GM19238 (cell line): ENCODE results near the gene TNFRSF25.

Experiments
- DNase-seq: peaks from one replicate; pipeline ENCODE4 v3.0.0; 2011; ENCODE audit warnings: low spot score; ENCODE audit not compliant: insufficient read length

TNFRSF25 gene

DNA sequence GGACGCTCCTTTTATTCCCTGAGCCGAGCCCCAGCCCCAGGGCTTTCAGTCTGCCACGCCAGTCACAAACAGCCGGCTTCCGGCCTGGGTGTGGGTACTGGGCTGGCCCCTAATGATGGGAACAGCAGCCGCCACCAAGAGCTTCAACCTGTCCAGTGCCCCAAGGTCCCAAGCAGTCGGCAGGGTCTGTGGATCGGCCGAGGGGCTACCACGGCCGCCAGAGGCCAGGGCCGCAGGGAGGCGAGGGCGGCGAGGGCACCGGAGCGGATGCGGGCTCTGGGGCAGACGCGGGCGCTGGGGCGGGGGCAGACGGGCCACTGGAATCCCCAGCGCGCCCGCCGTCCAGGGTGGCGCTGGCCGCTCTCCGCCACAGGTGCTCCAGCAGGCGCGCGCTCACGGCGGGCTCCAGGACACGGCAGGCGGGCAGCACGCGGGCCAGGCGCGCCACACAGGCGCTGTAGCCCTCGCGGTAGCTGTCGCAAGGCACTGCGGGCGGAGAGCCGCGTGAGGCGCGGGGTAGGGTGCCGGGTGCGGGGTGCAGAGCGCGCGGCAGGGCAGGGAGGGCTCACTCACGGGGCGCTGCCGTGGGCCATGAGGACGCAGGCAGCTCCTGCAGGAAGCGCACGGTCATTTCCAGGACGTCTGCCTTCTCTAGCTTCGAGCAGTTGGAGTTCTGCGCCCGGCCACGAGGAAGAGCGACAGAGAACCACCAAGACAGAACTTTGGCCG is 47.1 kb downstream of the TNFRSF25 start:
- DNase-seq = no peak

DNA sequence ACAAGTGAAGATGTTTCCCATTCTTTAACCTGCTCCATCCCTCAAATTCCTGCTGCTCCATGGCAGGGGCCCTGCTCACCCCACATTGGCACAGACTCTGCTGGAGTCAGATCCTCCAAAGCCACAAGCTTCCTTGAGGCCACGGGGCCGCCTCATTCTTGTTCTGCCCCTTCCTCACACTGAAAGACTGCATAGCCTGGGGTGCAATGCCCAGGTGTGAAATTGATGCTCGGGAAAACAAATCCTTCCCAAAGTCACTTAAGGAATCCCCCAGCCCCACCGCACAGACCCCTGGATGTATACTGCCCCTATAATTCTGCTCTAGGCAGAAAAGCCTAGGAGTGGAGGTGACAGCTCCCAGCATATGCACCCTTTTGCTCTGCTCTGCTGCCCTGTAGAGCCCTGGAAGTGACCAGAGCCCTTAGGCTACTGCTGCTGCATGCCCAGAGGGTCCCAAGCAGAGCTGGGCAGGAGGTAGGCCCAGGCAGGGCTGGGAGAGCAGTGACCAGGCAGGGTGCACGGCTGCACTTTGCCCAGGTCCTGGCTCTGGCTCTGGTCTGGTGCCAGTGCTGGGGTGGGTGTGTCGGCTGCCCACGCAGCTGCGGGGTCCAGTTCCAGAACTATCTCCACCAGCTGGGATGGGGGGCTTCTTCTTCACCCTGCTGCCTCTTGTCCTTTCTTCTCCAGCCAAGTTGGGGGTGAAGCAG is 47.9 kb downstream of the TNFRSF25 start:
- DNase-seq = no peak

DNA sequence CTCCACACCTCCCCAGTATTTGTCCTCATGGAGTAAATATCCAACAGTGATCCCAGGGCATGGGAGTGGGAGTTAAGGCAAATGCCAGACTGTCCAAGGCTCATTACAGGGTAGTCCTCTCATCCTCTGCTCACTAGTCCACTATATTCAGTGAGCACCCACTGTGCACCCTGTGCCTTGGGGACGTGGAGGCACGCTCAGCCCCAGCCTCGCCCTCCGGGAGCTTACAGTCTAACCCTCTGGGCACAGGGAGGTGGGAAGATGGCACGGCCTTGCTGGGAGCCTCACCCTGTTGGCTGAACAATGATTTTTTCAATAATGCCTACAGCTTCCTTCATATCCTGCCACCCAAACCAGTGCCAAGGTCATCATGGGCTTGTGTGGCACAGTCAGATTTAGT is 49.1 kb downstream of the TNFRSF25 start:
- DNase-seq = no peak

DNA sequence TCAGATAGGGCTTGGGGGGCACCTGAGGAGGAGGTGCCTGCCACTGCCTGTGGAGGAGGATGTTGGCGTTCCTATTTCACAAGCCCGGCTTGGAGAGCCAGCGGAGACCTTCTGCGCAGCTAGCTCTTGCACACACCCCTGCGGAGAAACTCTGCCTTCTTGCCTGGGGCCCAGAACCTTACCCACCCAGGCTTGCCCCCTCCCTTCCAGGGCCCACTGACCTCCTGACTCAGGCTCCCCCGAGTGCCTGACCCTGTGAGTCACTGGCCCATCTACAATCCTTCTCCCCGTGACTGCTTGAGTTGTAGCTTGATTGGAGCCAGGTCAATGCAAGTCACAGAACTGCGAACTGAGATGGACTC is 49.7 kb downstream of the TNFRSF25 start:
- DNase-seq = no peak

DNA sequence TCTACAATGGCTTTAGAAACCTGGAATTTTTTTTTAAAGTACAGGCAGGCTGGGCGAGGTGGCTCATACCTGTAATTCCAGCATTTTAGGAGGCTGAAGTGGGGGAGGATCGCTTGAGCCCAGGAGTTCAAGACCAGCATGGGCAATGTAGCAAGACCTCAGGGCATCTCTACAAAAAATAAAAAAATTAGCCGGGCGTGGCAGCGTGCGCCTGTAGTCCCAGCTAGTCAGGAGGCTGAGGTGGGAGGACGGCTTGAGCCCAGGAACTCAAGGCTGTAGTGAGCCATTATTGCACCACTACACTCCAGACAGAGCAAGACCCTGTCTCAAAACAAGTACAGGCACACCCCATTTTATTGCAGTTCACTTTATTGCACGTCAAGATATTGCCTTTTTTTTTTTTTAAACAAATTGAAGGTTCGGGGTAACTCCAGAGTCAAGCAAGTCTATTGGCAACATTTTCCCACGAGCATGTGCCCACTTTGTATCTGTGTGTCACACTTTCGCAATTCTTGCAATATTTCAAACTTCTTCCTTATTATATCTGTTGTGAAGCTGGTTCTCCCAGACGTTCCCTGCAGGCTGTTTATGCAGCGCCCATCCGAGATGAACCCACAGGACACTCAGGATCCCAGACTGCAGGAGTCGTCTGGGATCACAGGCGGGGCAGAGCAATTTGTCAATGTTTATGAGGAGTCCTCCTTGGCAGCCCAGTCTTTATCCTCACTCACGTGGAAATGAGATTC is 50.9 kb downstream of the TNFRSF25 start:
- DNase-seq = no peak

DNA sequence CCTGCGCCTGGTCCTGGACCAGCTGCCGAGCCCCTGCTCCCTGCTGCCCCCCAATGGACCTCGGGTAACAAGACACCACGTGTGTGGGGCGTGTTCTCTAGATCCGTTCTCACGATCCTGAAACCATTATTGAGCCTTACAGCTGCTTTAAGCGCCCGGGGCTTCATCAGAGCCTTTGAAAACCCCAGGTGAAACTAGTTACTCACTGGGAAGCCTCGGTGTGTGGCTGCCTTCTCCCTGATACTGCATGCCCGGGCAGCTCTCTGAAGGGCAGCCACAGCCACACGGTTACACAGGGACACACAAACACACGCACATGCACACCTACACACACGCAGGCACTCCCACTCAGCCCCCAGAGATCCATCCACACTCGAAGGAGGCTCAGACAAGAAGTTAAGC is 51.5 kb downstream of the TNFRSF25 start:
- peak; percentile 66 for DNase-seq

DNA sequence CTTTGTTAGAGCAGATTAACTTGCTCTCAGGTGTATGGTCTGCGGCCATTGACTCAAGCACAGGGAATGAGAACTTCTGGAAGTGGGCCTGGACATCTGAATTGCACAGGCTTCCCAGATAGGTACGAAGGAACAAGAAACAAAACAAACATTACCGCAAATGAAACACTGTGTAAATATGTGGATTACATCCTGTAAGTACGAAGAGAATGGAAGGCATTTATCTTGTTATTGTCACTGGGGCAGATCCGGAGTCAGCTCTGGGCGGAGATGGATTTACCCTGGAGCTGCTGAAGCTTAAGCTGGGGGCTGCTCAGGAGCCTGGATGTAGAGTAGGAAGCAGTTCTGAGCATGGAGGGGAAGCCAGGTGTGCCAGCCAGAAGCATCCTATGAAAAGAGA is 53.1 kb downstream of the TNFRSF25 start:
- no peak for DNase-seq
